K562 (cell line): Measurements from ENCODE around the gene OR4D5. TPM values are rescaled to one million over a fixed set of nuclear protein-coding genes. Genes with fewer than 3 reads are reported as not detected.

ENCODE experiments used
- ATAC-seq: fragments of 200-7000 bp; cut with Tn5 transposase; 3 replicates; pipeline ENCODE4 v1.9.1; 2020; ENCODE audit warnings: moderate library complexity
- BruUV-seq: library from RNA; stranded (reverse); fragments of 400-500 nt; replicated peaks from 2 replicates; lab custom pipeline; 2021; lab: Mats Ljungman, UMichigan
- CTCF ChIA-PET: fragments of 300-600 bp; formaldehyde crosslinking; extraction: SDS; loops from one replicate; lab custom pipeline; 2021; ENCODE audit warnings: low intra/inter-chr PET ratio; lab: Yijun Ruan, JAX
- POLR2A ChIA-PET: fragments of 300-600, 350-650 bp; sonication (Branson Sonifier 250); formaldehyde crosslinking; extraction: SDS; loops from one replicate; lab custom pipeline; 2021; ENCODE audit warnings: antibody characterized with exemption, inconsistent platforms; lab: Yijun Ruan, JAX
- DNase-seq, 4 experiments: peaks; one replicate each; pipeline versions ENCODE4 v3.0.0 to v3.0.0-alpha.2; 2011 to 2018; ENCODE audit warnings: low spot score in 3 of 4, mixed read lengths in 3 of 4; ENCODE audit errors: extremely low read depth in 1 of 4
- FAIRE-seq: peaks from 2 replicates; lab custom pipeline; 2011; peaks lifted over from hg19 to GRCh38; lab: Jason Lieb, UNC
- H2AFZ ChIP-seq: 2 replicates; pipeline ENCODE4 v1.6.0; 2011; ENCODE audit warnings: low read depth, low read length, control low read depth, inconsistent platforms
- H3K27ac ChIP-seq: fragments of 200-600 bp; 3 replicates; pipeline ENCODE4 v1.8.0; 2011; ENCODE audit warnings: low read depth, mild to moderate bottlenecking, control low read depth, inconsistent platforms, low read length, moderate library complexity, mixed read lengths; ENCODE audit errors: extremely low read depth
- H3K27me3 ChIP-seq, 2 experiments: fragments of 300-600 bp in 1 of 2; 2 replicates in 1 of 2; 3 replicates in 1 of 2; pipeline versions ENCODE4 v1.6.0 to v1.8.0; 2011; ENCODE audit warnings: inconsistent platforms in 2 of 2, low read length in 2 of 2, mild to moderate bottlenecking in 1 of 2, mixed read lengths in 1 of 2, moderate library complexity in 1 of 2; ENCODE audit not compliant: control insufficient read depth in 2 of 2, insufficient read depth in 2 of 2
- H3K36me3 ChIP-seq: fragments of 300-600 bp; 3 replicates; pipeline ENCODE4 v1.8.0; 2011; ENCODE audit warnings: mild to moderate bottlenecking, low read length, inconsistent platforms; ENCODE audit not compliant: control insufficient read depth, insufficient read depth
- H3K4me1 ChIP-seq, 2 experiments: fragments of 200-600 bp in 1 of 2; replicated peaks in 1 of 2; 2 replicates in 1 of 2; 3 replicates in 1 of 2; pipeline versions ENCODE4 v1.5.1 to v1.8.0; 2011; ENCODE audit warnings: inconsistent platforms in 2 of 2, low read length in 2 of 2, mild to moderate bottlenecking in 1 of 2, mixed read lengths in 1 of 2, moderate library complexity in 1 of 2; ENCODE audit not compliant: control insufficient read depth in 2 of 2, insufficient read depth in 2 of 2
- H3K4me2 ChIP-seq: 2 replicates; pipeline ENCODE4 v1.6.1; 2011; ENCODE audit warnings: low read length, control low read depth, inconsistent platforms, mixed read lengths; ENCODE audit not compliant: insufficient read depth
- H3K4me3 ChIP-seq: fragments of 200-600 bp; sonication (generic), shearing (Covaris generic); 2 replicates; pipeline ENCODE4 v1.5.1; 2016; ENCODE audit warnings: control low read depth, inconsistent platforms
- H3K79me2 ChIP-seq: fragments of 200-600 bp; 3 replicates; pipeline ENCODE4 v1.8.0; 2011; ENCODE audit warnings: low read length, inconsistent platforms; ENCODE audit not compliant: control insufficient read depth, insufficient read depth
- H3K9ac ChIP-seq, 2 experiments: 2 replicates each; pipeline versions ENCODE4 v1.6.0 to v1.6.1; 2011; ENCODE audit warnings: low read depth in 2 of 2, low read length in 2 of 2, control low read depth in 1 of 2, inconsistent platforms in 1 of 2, mild to moderate bottlenecking in 1 of 2, mixed read lengths in 1 of 2; ENCODE audit not compliant: insufficient read depth in 1 of 2
- H3K9me1 ChIP-seq: one replicate; pipeline ENCODE4 v1.6.0; 2011; ENCODE audit warnings: inconsistent platforms, mild to moderate bottlenecking, low read length, moderate library complexity; ENCODE audit not compliant: control insufficient read depth, insufficient read depth
- H3K9me3 ChIP-seq: replicated peaks from 2 replicates; pipeline ENCODE4 v1.5.1; 2011; ENCODE audit warnings: low read depth, low read length, inconsistent platforms; ENCODE audit not compliant: control insufficient read depth, insufficient read depth
- H4K20me1 ChIP-seq: replicated peaks from 2 replicates; pipeline ENCODE4 v1.6.1; 2011; ENCODE audit warnings: low read length, inconsistent platforms, mixed read lengths; ENCODE audit not compliant: control insufficient read depth, insufficient read depth
- ARNT ChIP-seq, 2 experiments: fragments of 450-650 bp; IDR thresholded peaks; 2 replicates each; pipeline ENCODE4 v1.6.1; 2016; ENCODE audit warnings: mild to moderate bottlenecking in 1 of 2
- BCLAF1 ChIP-seq, 2 experiments: fragments of 450-650 bp in 1 of 2; IDR thresholded peaks; 2 replicates each; pipeline ENCODE4 v1.6.1; 2011 to 2017; ENCODE audit warnings: low read depth in 2 of 2, antibody characterized with exemption in 1 of 2, borderline replicate concordance in 1 of 2, low read length in 1 of 2, mild to moderate bottlenecking in 1 of 2, mixed read lengths in 1 of 2; ENCODE audit not compliant: control insufficient read depth in 1 of 2
- ELK3 ChIP-seq: fragments of 450-650 bp; formaldehyde crosslinking; IDR thresholded peaks from 2 replicates; pipeline ENCODE4 v1.4.0; 2020; ENCODE audit warnings: mild to moderate bottlenecking
- ESRRB ChIP-seq: fragments of 250-450 bp; sonication (Bioruptor Pico); IDR thresholded peaks from 2 replicates; pipeline ENCODE4 v1.5.0; 2020; ENCODE audit warnings: mild to moderate bottlenecking, moderate library complexity, borderline replicate concordance
- ZBTB26 ChIP-seq: fragments of 450-650 bp; formaldehyde crosslinking; IDR thresholded peaks from 2 replicates; pipeline ENCODE4 v1.4.0; 2022; ENCODE audit warnings: missing genetic modification characterization
- ZNF764 ChIP-seq: fragments of 250-450 bp; sonication (Bioruptor Pico); IDR thresholded peaks from 2 replicates; pipeline ENCODE4 v1.4.0; 2020; ENCODE audit warnings: low read depth, mild to moderate bottlenecking, moderate library complexity
- WGBS: fragments of 100-300 bp; shearing (Covaris generic); methylation state at CpG from one replicate; pipeline ENCODE4 v1.1.6; 2016; ENCODE audit warnings: low coverage, mixed read lengths; ENCODE audit not compliant: insufficient coverage; ENCODE audit errors: missing lambda C conversion rate; 5-methylcytosine and 5-hydroxymethylcytosine counted together
- in situ Hi-C: fragments of 300-500 bp; cut with MboI; formaldehyde crosslinking; loops from 4 replicates; pipeline ENCODE4 v1.15.0; 2018; ENCODE audit warnings: inconsistent platforms, mixed read lengths
- intact Hi-C: fragments of 100-400 bp; cut with micrococcal nuclease; formaldehyde crosslinking; loops from 2 replicates; pipeline ENCODE4 v1.14.2; 2022
- polyA plus RNA-seq, 8 experiments: library from polyadenylated mRNA; depleted of rRNA in 4 of 8; stranded (reverse) in 5 of 8; unstranded in 3 of 8; fragments of >200 nt; fragmentation: Nextera tagmentation in 2 of 8; fragmentation: Illumina TruSeq in 1 of 8; extraction: Ambion mirVana in 2 of 8; extraction: Trizol in 1 of 8; gene quantifications; 2 replicates each; pipeline versions ENCODE4 v1.2.1 to v1.2.3, GENCODE V29; 2011 to 2014; ENCODE audit warnings: inconsistent platforms in 1 of 8, missing spikeins in 1 of 8
- total RNA-seq, 7 experiments: library from RNA; depleted of rRNA in 6 of 7; stranded (reverse); fragments of >200 nt in 6 of 7; fragmentation: Illumina TruSeq in 2 of 7; extraction: Trizol in 2 of 7; gene quantifications; 2 replicates each; pipeline versions ENCODE4 v1.2.1 to v1.2.3, GENCODE V29; 2011 to 2021; ENCODE audit warnings: low replicate concordance in 1 of 7

Gene OR4D5
- total and polyA plus RNA-seq, 9 of the 15 experiments (the other 6 are each of a cell fraction or from before 2014, with no cell fraction given): not detected

- Histone ChIP-seq H3K4me1 (no peaks in the 10 kb centered on the region), H3K9me1 (no peaks in the 10 kb centered on the region), H3K9me3 (no peaks in the 10 kb centered on the region), H3K36me3 (no peaks in the 10 kb centered on the region), H3K27me3 (no peaks in the 10 kb centered on the region), H3K4me2 (no peak overlapping the region), H3K27ac (no peak overlapping the region), H3K4me3 (no peak overlapping the region), H3K79me2 (no peaks in the 10 kb centered on the region), H4K20me1 (no peaks in the 10 kb centered on the region), H3K9ac (no peak overlapping the region), H2AFZ (no peak overlapping the region)
- CTCF ChIA-PET: no interaction called here
- WGBS: 0% methylated on average over 1 of the region's 1 CpG
- ATAC-seq (no peak), FAIRE-seq (no peak), DNase-seq (no peak)
- POLR2A ChIA-PET: no interaction called here
- TF ChIP-seq ARNT (IDR thresholded peaks at IDR 0.05) (no peak), ELK3 (no peak), ESRRB (CRISPR knock-in tag) (no peak)
- in situ Hi-C loops (no loop called here), intact Hi-C loops (no loop called here)
- no TSS peak for BruUV-seq
These were observed 15.4 kb upstream of the OR4D5 start for GRCh38 chr11:123924027-123924426.

- POLR2A ChIA-PET: no interaction called here
- WGBS: 0% methylated on average over 3 of the region's 4 CpGs
- BruUV-seq: no TSS peak
- no peak for TF ChIP-seq ZNF764
- no peak for TF ChIP-seq BCLAF1 (IDR thresholded peaks at IDR 0.05; ENCODE audit: borderline replicate concordance in 1 of 2, control insufficient read depth in 1 of 2, low read depth in 2 of 2, low read length in 1 of 2)
- no peak for TF ChIP-seq ZBTB26 (CRISPR knock-in tag)
These were observed 3.0 kb downstream of the OR4D5 start for GRCh38 chr11:123942413-123942812.

More at GRCh38 chr11:123942413-123942812, 3.0 kb downstream of the OR4D5 start:
- Histone ChIP-seq H3K79me2 (no peaks in the 10 kb centered on the region), H4K20me1 (no peaks in the 10 kb centered on the region), H3K4me3 (no peak overlapping the region), H3K36me3 (no peaks in the 10 kb centered on the region), H3K9me3 (no peaks in the 10 kb centered on the region), H3K27ac (no peak overlapping the region), H3K9me1 (no peaks in the 10 kb centered on the region), H3K27me3 (no peaks in the 10 kb centered on the region; a peak in 1 of 5 replicates), H3K4me1 (no peaks in the 10 kb centered on the region), H3K4me2 (no peak overlapping the region), H2AFZ (no peak overlapping the region), H3K9ac (no peak overlapping the region)
- DNase-seq (no peak), FAIRE-seq (no peak), ATAC-seq (no peak)
- intact Hi-C loops: no loop called here
- CTCF ChIA-PET: no interaction called here
- in situ Hi-C loops: no loop called here
